H1 (cell line): ENCODE measurements around the gene AMPH. TPM values are rescaled to one million over a fixed set of nuclear protein-coding genes. Genes with fewer than 3 reads are reported as not detected.

Experiments
- CTCF ChIA-PET: fragments of 300-600 bp; sonication (Branson Sonifier 250); formaldehyde crosslinking; loops from one replicate; lab custom pipeline; 2021; ENCODE audit not compliant: partially characterized antibody; lab: Charles Lee
- POLR2A ChIA-PET: fragments of 300-600 bp; sonication (Branson Sonifier 250); formaldehyde crosslinking; loops from one replicate; lab custom pipeline; 2021; ENCODE audit warnings: inconsistent platforms; ENCODE audit not compliant: partially characterized antibody; lab: Charles Lee
- DNase-seq, 2 experiments: peaks; one replicate each; pipeline versions ENCODE4 v3.0.0 to v3.0.0-alpha.2; 2010 to 2022; ENCODE audit warnings: low spot score in 2 of 2, low read depth in 1 of 2, mixed read lengths in 1 of 2
- FAIRE-seq: peaks from 2 replicates; lab custom pipeline; 2011; peaks lifted over from hg19 to GRCh38; lab: Jason Lieb, UNC
- H2AFZ ChIP-seq: 2 replicates; pipeline ENCODE4 v1.8.1; 2012; ENCODE audit warnings: low read length, inconsistent platforms
- H2AK5ac ChIP-seq: 2 replicates; pipeline ENCODE4 v1.6.1; 2013; ENCODE audit warnings: low read depth, low read length
- H2BK120ac ChIP-seq: replicated peaks from 2 replicates; pipeline ENCODE3; 2013; ENCODE audit warnings: low read depth, low read length, inconsistent platforms
- H2BK12ac ChIP-seq: 2 replicates; pipeline ENCODE4 v1.6.1; 2013; ENCODE audit warnings: low read depth, low read length
- H2BK15ac ChIP-seq: 2 replicates; pipeline ENCODE4 v1.6.1; 2013; ENCODE audit warnings: low read length
- H2BK20ac ChIP-seq: 2 replicates; pipeline ENCODE4 v1.6.1; 2013; ENCODE audit warnings: low read length
- H2BK5ac ChIP-seq: 2 replicates; pipeline ENCODE4 v1.6.1; 2013; ENCODE audit warnings: low read depth, low read length
- H3K14ac ChIP-seq: 2 replicates; pipeline ENCODE4 v1.6.1; 2013; ENCODE audit warnings: inconsistent platforms; ENCODE audit not compliant: insufficient read length
- H3K18ac ChIP-seq: 2 replicates; pipeline ENCODE4 v1.6.1; 2013; ENCODE audit warnings: low read length; ENCODE audit errors: extremely low read depth
- H3K23ac ChIP-seq: 2 replicates; pipeline ENCODE4 v1.6.1; 2013; ENCODE audit warnings: inconsistent platforms; ENCODE audit not compliant: insufficient read length
- H3K23me2 ChIP-seq: 2 replicates; pipeline ENCODE4 v1.6.1; 2013; ENCODE audit warnings: low read depth, low read length
- H3K27ac ChIP-seq: 2 replicates; pipeline ENCODE4 v1.6.1; 2011; ENCODE audit warnings: low read depth, low read length, inconsistent platforms
- H3K27me3 ChIP-seq, 4 experiments: replicated peaks in 1 of 4; 1 replicate in 1 of 4; 2 replicates in 3 of 4; pipeline versions ENCODE4 v1.6.1 to v1.8.1; 2011 to 2013; ENCODE audit warnings: low read length in 3 of 4, mild to moderate bottlenecking in 3 of 4, inconsistent platforms in 2 of 4, mixed read lengths in 2 of 4, moderate library complexity in 1 of 4; ENCODE audit not compliant: control insufficient read depth in 3 of 4, insufficient read depth in 3 of 4; ENCODE audit errors: extremely low read depth in 1 of 4
- H3K36me3 ChIP-seq, 4 experiments: 2 replicates each; pipeline versions ENCODE4 v1.6.1 to v1.8.1; 2011 to 2013; ENCODE audit warnings: mild to moderate bottlenecking in 4 of 4, low read length in 3 of 4, moderate library complexity in 2 of 4, control low read depth in 1 of 4, inconsistent platforms in 1 of 4; ENCODE audit not compliant: insufficient read depth in 4 of 4, control insufficient read depth in 2 of 4
- H3K4ac ChIP-seq: replicated peaks from 2 replicates; pipeline ENCODE3; 2013; ENCODE audit warnings: low read length, low read depth, mixed read lengths, inconsistent platforms; ENCODE audit not compliant: insufficient read length
- H3K4me1 ChIP-seq, 4 experiments: replicated peaks in 1 of 4; 1 replicate in 1 of 4; 2 replicates in 3 of 4; pipeline versions ENCODE4 v1.6.1 to v1.8.1; 2011 to 2013; ENCODE audit warnings: low read length in 3 of 4, inconsistent platforms in 2 of 4, mixed read lengths in 1 of 4; ENCODE audit not compliant: insufficient read depth in 4 of 4, control insufficient read depth in 3 of 4
- H3K4me2 ChIP-seq, 2 experiments: 2 replicates each; pipeline versions ENCODE4 v1.6.1 to v1.8.1; 2011 to 2013; ENCODE audit warnings: low read depth in 2 of 2, low read length in 2 of 2, control low read depth in 1 of 2, inconsistent platforms in 1 of 2, mild to moderate bottlenecking in 1 of 2; ENCODE audit not compliant: insufficient read depth in 1 of 2
- H3K4me3 ChIP-seq, 4 experiments: fragments of 200-600, 300-600 bp in 1 of 4; sonication (generic), shearing (Covaris generic), sonication (Bioruptor Twin) in 1 of 4; 2 replicates each; pipeline versions ENCODE4 v1.5.1 to v1.8.1; 2011 to 2016; ENCODE audit warnings: low read length in 4 of 4, low read depth in 3 of 4, control low read depth in 2 of 4, inconsistent platforms in 2 of 4, mild to moderate bottlenecking in 2 of 4, mixed read lengths in 1 of 4, moderate library complexity in 1 of 4; ENCODE audit not compliant: insufficient read depth in 2 of 4; ENCODE audit errors: extremely low read depth in 1 of 4
- H3K56ac ChIP-seq: replicated peaks from 2 replicates; pipeline ENCODE3; 2013; ENCODE audit warnings: low read depth, mild to moderate bottlenecking, mixed read lengths, low read length, inconsistent platforms; ENCODE audit not compliant: insufficient read length
- H3K79me1 ChIP-seq: 2 replicates; pipeline ENCODE4 v1.6.1; 2013; ENCODE audit warnings: low read depth, low read length, control low read depth
- H3K79me2 ChIP-seq, 2 experiments: 2 replicates each; pipeline versions ENCODE4 v1.6.1 to v1.8.1; 2012 to 2013; ENCODE audit warnings: low read length in 2 of 2, mild to moderate bottlenecking in 2 of 2, inconsistent platforms in 1 of 2; ENCODE audit not compliant: insufficient read depth in 2 of 2, control insufficient read depth in 1 of 2
- H3K9ac ChIP-seq, 4 experiments: replicated peaks in 1 of 4; 1 replicate in 1 of 4; 2 replicates in 3 of 4; pipeline versions ENCODE4 v1.6.1 to v1.8.1; 2011 to 2013; ENCODE audit warnings: low read depth in 3 of 4, low read length in 3 of 4, control low read depth in 2 of 4, mild to moderate bottlenecking in 2 of 4, moderate library complexity in 2 of 4, inconsistent platforms in 1 of 4; ENCODE audit errors: extremely low read depth in 1 of 4
- H3K9me3 ChIP-seq, 2 experiments: 2 replicates each; pipeline versions ENCODE4 v1.6.1 to v1.8.1; 2012 to 2013; ENCODE audit warnings: mild to moderate bottlenecking in 2 of 2, moderate library complexity in 2 of 2, control low read depth in 1 of 2, inconsistent platforms in 1 of 2, low read depth in 1 of 2, low read length in 1 of 2, mixed read lengths in 1 of 2; ENCODE audit not compliant: insufficient read depth in 2 of 2
- H4K20me1 ChIP-seq, 2 experiments: replicated peaks in 1 of 2; 2 replicates each; pipeline versions ENCODE3 to v1.8.1; 2011 to 2013; ENCODE audit warnings: inconsistent platforms in 2 of 2, low read length in 2 of 2, mild to moderate bottlenecking in 1 of 2; ENCODE audit not compliant: insufficient read depth in 2 of 2, control insufficient read depth in 1 of 2
- H4K5ac ChIP-seq: 2 replicates; pipeline ENCODE4 v1.6.1; 2013; ENCODE audit warnings: low read length, low read depth, mixed read lengths, inconsistent platforms; ENCODE audit not compliant: insufficient read length
- H4K8ac ChIP-seq: 2 replicates; pipeline ENCODE4 v1.8.0; 2013; ENCODE audit warnings: mild to moderate bottlenecking, moderate library complexity, low read length, inconsistent platforms; ENCODE audit not compliant: insufficient read depth; ENCODE audit errors: extremely low read depth
- H4K91ac ChIP-seq: replicated peaks from 2 replicates; pipeline ENCODE3; 2013; ENCODE audit warnings: low read length, mixed read lengths, inconsistent platforms; ENCODE audit not compliant: insufficient read length
- ASH2L ChIP-seq: fragments of 200-600, 300-600 bp; sonication (generic); IDR thresholded peaks from one replicate; pipeline ENCODE4 v1.7.1; 2017; ENCODE audit warnings: low read length
- BCL11A ChIP-seq, 2 experiments: IDR thresholded peaks; one replicate each; pipeline ENCODE4 v1.6.1; 2011; ENCODE audit warnings: low read depth in 2 of 2, low read length in 2 of 2, mild to moderate bottlenecking in 2 of 2
- BRCA1 ChIP-seq: IDR thresholded peaks from 2 replicates; pipeline ENCODE4 v1.6.1; 2012; ENCODE audit warnings: low read depth, low read length, improper control_type of control experiment
- CEBPB ChIP-seq: IDR thresholded peaks from 2 replicates; pipeline ENCODE4 v1.6.1; 2012; ENCODE audit warnings: low read depth, low read length
- EZH2 ChIP-seq: fragments of 200-600 bp; sonication (generic); IDR thresholded peaks from 2 replicates; pipeline ENCODE4 v1.7.1; 2012; ENCODE audit warnings: low read depth, mild to moderate bottlenecking, moderate library complexity, low read length, inconsistent platforms; ENCODE audit not compliant: severe bottlenecking
- HDAC2 ChIP-seq, 2 experiments: fragments of 300-600 bp in 1 of 2; sonication (generic) in 1 of 2; IDR thresholded peaks; 2 replicates each; pipeline ENCODE4 v1.6.1; 2011 to 2012; ENCODE audit warnings: low read depth in 2 of 2, low read length in 2 of 2, mild to moderate bottlenecking in 2 of 2, moderate library complexity in 2 of 2, borderline replicate concordance in 1 of 2, inconsistent platforms in 1 of 2
- NRF1 ChIP-seq: IDR thresholded peaks from 2 replicates; pipeline ENCODE4 v1.6.1; 2011; ENCODE audit warnings: mild to moderate bottlenecking, low read depth, low read length, improper control_type of control experiment
- POU5F1 ChIP-seq: IDR thresholded peaks from 2 replicates; pipeline ENCODE4 v1.6.1; 2011; ENCODE audit warnings: low read depth, mild to moderate bottlenecking, low read length, moderate library complexity
- RBBP5 ChIP-seq: IDR thresholded peaks from 2 replicates; pipeline ENCODE4 v1.7.1; 2012; ENCODE audit warnings: low read depth, mild to moderate bottlenecking, inconsistent platforms, low read length, moderate library complexity, borderline replicate concordance
- RFX5 ChIP-seq: IDR thresholded peaks from 2 replicates; pipeline ENCODE4 v1.6.1; 2011; ENCODE audit warnings: low read depth, low read length, improper control_type of control experiment, borderline replicate concordance
- SP2 ChIP-seq: IDR thresholded peaks from 2 replicates; pipeline ENCODE4 v1.6.1; 2012; ENCODE audit warnings: mild to moderate bottlenecking, low read length, inconsistent platforms
- SUZ12 ChIP-seq: fragments of 200-600 bp; sonication (generic); IDR thresholded peaks from 2 replicates; pipeline ENCODE4 v1.6.1; 2012; ENCODE audit warnings: mild to moderate bottlenecking, inconsistent platforms, low read length, moderate library complexity, mixed read lengths
- TCF12 ChIP-seq: IDR thresholded peaks from 2 replicates; pipeline ENCODE4 v1.6.1; 2011; ENCODE audit warnings: low read depth, mild to moderate bottlenecking, low read length
- WGBS, 2 experiments: shearing (Covaris generic) in 1 of 2; methylation state at CpG; one replicate each; pipeline versions ENCODE4 v1.1.6 to v1.1.7; 2013 to 2015; ENCODE audit warnings: low lambda C conversion rate in 2 of 2, mixed read lengths in 2 of 2, inconsistent platforms in 1 of 2, low coverage in 1 of 2, missing lambda C conversion rate in 1 of 2; ENCODE audit not compliant: insufficient replicate concordance in 2 of 2, insufficient coverage in 1 of 2, insufficient read length in 1 of 2; ENCODE audit errors: extremely low coverage in 1 of 2, missing lambda C conversion rate in 1 of 2; 5-methylcytosine and 5-hydroxymethylcytosine counted together
- polyA plus RNA-seq, 7 experiments: library from polyadenylated mRNA; depleted of rRNA in 3 of 7; stranded (reverse) in 5 of 7; unstranded in 2 of 7; fragments of >200 nt in 5 of 7; fragments of 200-250 nt in 2 of 7; gene quantifications; 1 replicate in 5 of 7; 2 replicates in 1 of 7; 4 replicates in 1 of 7; pipeline versions ENCODE4 v1.2.1 to v1.2.3, GENCODE V29; 2011 to 2013; ENCODE audit warnings: missing spikeins in 2 of 7, mixed read lengths in 2 of 7
- total RNA-seq: library from RNA; stranded (reverse); fragmentation: NEBNext Ultra II Directional; extraction: Animal tissue kit (Norgen Biotek cat#: 25700); gene quantifications from 2 replicates; pipeline ENCODE4 v1.2.1, GENCODE V29; 2021

Gene AMPH
- total and polyA plus RNA-seq, 2 of the 8 experiments (the other 6 are each of a cell fraction or from before 2014, with no cell fraction given): 7.3 to 12.2 TPM

GRCh38 chr7:38335492-38336147, 295.6 kb downstream of the AMPH start:
- peak overlapping the region; percentile 47; the same call in 1 of the 2 replicates for H2BK5ac ChIP-seq
- no peak overlapping the region for H3K4me2 ChIP-seq
- DNase-seq: peak; percentile 83 to 91
- ChIA-PET POLR2A (interaction anchor here (1.3 kb wide), 1 partner anchor 14 kb away, joined by 3 read pairs; no protein-coding TSS in a partner anchor), CTCF (interaction anchor here (0.7 to 4.6 kb wide), 52 partner anchors 8 to 448 kb away, joined by 3 to 76 read pairs (median 4); partner anchors contain the start of genes EPDR1 and SFRP4)
- FAIRE-seq: no peak
- no peak overlapping the region for H2BK15ac ChIP-seq
- no peaks in the 10 kb centered on the region for H4K20me1 ChIP-seq
- no peaks in the 10 kb centered on the region; the same call in 1 of the 2 replicates for H3K23me2 ChIP-seq
- peak overlapping the region; percentile 28; the same call in 1 of the 2 replicates for H2BK12ac ChIP-seq
- H3K18ac ChIP-seq: no peak overlapping the region
- H3K36me3 ChIP-seq: no peaks in the 10 kb centered on the region
- no peak overlapping the region for H3K4me3 ChIP-seq
- no peak overlapping the region for H3K9ac ChIP-seq
- H3K23ac ChIP-seq: no peak overlapping the region
- no peaks in the 10 kb centered on the region for H3K9me3 ChIP-seq
- H2AFZ ChIP-seq: peak overlapping the region; percentile 83; the same call in 1 of the 2 replicates
- H2BK120ac ChIP-seq: no peak overlapping the region
- H3K4me1 ChIP-seq: peaks cover 0 to 12% (median 7%) of the 10 kb centered on the region in 4 experiments; a peak in 5 of 7 replicates
- H4K5ac ChIP-seq: no peak overlapping the region
- H3K14ac ChIP-seq: no peak overlapping the region
- no peak overlapping the region for H4K91ac ChIP-seq
- H3K27ac ChIP-seq: no peak overlapping the region
- 70% methylated on average over 8 of the region's 8 CpGs; no CpG with 5 or more reads in 1 of the 2 experiments for WGBS, 2 experiments
- no peaks in the 10 kb centered on the region for H3K79me1 ChIP-seq
- H4K8ac ChIP-seq: no peak overlapping the region
- no peaks in the 10 kb centered on the region for H3K79me2 ChIP-seq
- no peak overlapping the region for H3K56ac ChIP-seq
- H3K4ac ChIP-seq: no peak overlapping the region
- no peak overlapping the region for H2AK5ac ChIP-seq
- H3K27me3 ChIP-seq: no peaks in the 10 kb centered on the region
- H2BK20ac ChIP-seq: 0 out of 2 replicates have a peak overlapping the region, but pooled peaks have one; percentile 32
- no peak for TF ChIP-seq CEBPB
- TF ChIP-seq POU5F1: no peak
- TF ChIP-seq EZH2: no peak
- TF ChIP-seq SUZ12: no peak
- no peak for TF ChIP-seq ASH2L
- no peak for TF ChIP-seq TCF12
- no peak for TF ChIP-seq HDAC2 (IDR thresholded peaks at IDR 0.05; ENCODE audit: borderline replicate concordance in 1 of 2, low read depth in 2 of 2, low read length in 2 of 2)
- TF ChIP-seq BCL11A (IDR thresholded peaks at IDR 0.05; ENCODE audit: low read depth in 2 of 2, low read length in 2 of 2): no peak
- no peak for TF ChIP-seq RFX5
- TF ChIP-seq BRCA1: no peak
- TF ChIP-seq RBBP5: no peak
- TF ChIP-seq NRF1: no peak
- no peak for TF ChIP-seq SP2
